Frontal cortex (tissue), 4 donors: Measurements from ENCODE around the gene RALGPS1. TPM values are rescaled to one million over a fixed set of nuclear protein-coding genes. Genes with fewer than 3 reads are reported as not detected.

Experiments used
- DNase-seq, 2 donors: peaks; one replicate each; pipeline ENCODE4 v3.0.0; 2012; ENCODE audit warnings: low spot score in 2 of 2
- FAIRE-seq: peaks from 2 replicates; lab custom pipeline; 2012; peaks lifted over from hg19 to GRCh38; lab: Jason Lieb, UNC
- total RNA-seq: library from RNA; depleted of rRNA; stranded (reverse); fragments of >200 nt; gene quantifications from one replicate; pipeline ENCODE4 v1.2.3, GENCODE V29; 2014
- donor health status: control.
- donor health status: control.
- donor health status: control.

Gene RALGPS1
- total RNA-seq, 1 donor from 2014 or later = 53.8 TPM

GRCh38 chr9:127126971-127127370, 212.4 kb downstream of the RALGPS1 start:
- DNase-seq = no peak

GRCh38 chr9:127128341-127129072, 213.9 kb downstream of the RALGPS1 start:
- DNase-seq = no peak
- FAIRE-seq = no peak

More at GRCh38 chr9:127126971-127127370, 212.4 kb downstream of the RALGPS1 start:
- no peak for FAIRE-seq

- no peak for FAIRE-seq
Measured at GRCh38 chr9:127129073-127129717, 214.6 kb downstream of the RALGPS1 start.

GRCh38 chr9:127129718-127130085, 215.1 kb downstream of the RALGPS1 start:
- DNase-seq (no peak), FAIRE-seq (no peak)

More at GRCh38 chr9:127129073-127129717, 214.6 kb downstream of the RALGPS1 start:
- DNase-seq = no peak

GRCh38 chr9:127130235-127130634, 215.7 kb downstream of the RALGPS1 start:
- no peak for DNase-seq
- FAIRE-seq = no peak

GRCh38 chr9:127130661-127131538, 216.3 kb downstream of the RALGPS1 start:
- peak in 1 of 2 donors; percentile 64 for DNase-seq
- no peak for FAIRE-seq

- FAIRE-seq = no peak
- DNase-seq = no peak
Measured at GRCh38 chr9:127131871-127132270, 217.3 kb downstream of the RALGPS1 start.

- no peak for FAIRE-seq
- no peak for DNase-seq
Measured at GRCh38 chr9:127132375-127132774, 217.8 kb downstream of the RALGPS1 start.

- DNase-seq = no peak
- no peak for FAIRE-seq
Measured at GRCh38 chr9:127132921-127133647, 218.5 kb downstream of the RALGPS1 start.

- FAIRE-seq (no peak), DNase-seq (peak in 1 of 2 donors; percentile 54)
Measured at GRCh38 chr9:127133739-127134167, 219.2 kb downstream of the RALGPS1 start.

GRCh38 chr9:127135056-127135745, 220.6 kb downstream of the RALGPS1 start:
- FAIRE-seq = no peak
- no peak for DNase-seq

- no peak for FAIRE-seq
- no peak for DNase-seq
Measured at GRCh38 chr9:127136081-127136879, 221.7 kb downstream of the RALGPS1 start.

GRCh38 chr9:127136880-127137639, 222.5 kb downstream of the RALGPS1 start:
- FAIRE-seq (no peak), DNase-seq (no peak)

- FAIRE-seq = no peak
- DNase-seq = no peak
Measured at GRCh38 chr9:127137640-127138360, 223.2 kb downstream of the RALGPS1 start.

GRCh38 chr9:127138444-127138843, 223.9 kb downstream of the RALGPS1 start:
- FAIRE-seq (no peak), DNase-seq (no peak)

- DNase-seq (no peak), FAIRE-seq (no peak)
Measured at GRCh38 chr9:127139071-127139731, 224.6 kb downstream of the RALGPS1 start.
